ENCODE results near the gene MGMT.

The MGMT gene

GRCh38 chr10:129777687-129778086 lies 310.6 kb downstream of the MGMT start:
- TF ChIP-seq CTCF (IDR thresholded peaks at IDR 0.05; ENCODE audit: low read depth, low read length, missing control alignments) = no peak
- no peak for DNase-seq (ENCODE audit: extremely low read depth, low read depth)
- no peak overlapping the region for H3K4me3 ChIP-seq (replicated peaks; ENCODE audit: low read depth, low read length)

GRCh38 chr10:129778571-129778970 lies 311.5 kb downstream of the MGMT start:
- no peak overlapping the region for H3K4me3 ChIP-seq (replicated peaks; ENCODE audit: low read depth, low read length)
- no peak for TF ChIP-seq CTCF (IDR thresholded peaks at IDR 0.05; ENCODE audit: low read depth, low read length, missing control alignments)
- no peak for DNase-seq (ENCODE audit: extremely low read depth, low read depth)

GRCh38 chr10:129779126-129780111 lies 312.4 kb downstream of the MGMT start:
- no peak for DNase-seq (ENCODE audit: extremely low read depth, low read depth)
- no peak overlapping the region for H3K4me3 ChIP-seq (replicated peaks; ENCODE audit: low read depth, low read length)
- no peak for TF ChIP-seq CTCF (IDR thresholded peaks at IDR 0.05; ENCODE audit: low read depth, low read length, missing control alignments)

GRCh38 chr10:129780198-129780597 lies 313.2 kb downstream of the MGMT start:
- TF ChIP-seq CTCF (IDR thresholded peaks at IDR 0.05; ENCODE audit: low read depth, low read length, missing control alignments) = no peak
- H3K4me3 ChIP-seq (replicated peaks; ENCODE audit: low read depth, low read length) = no peak overlapping the region
- no peak for DNase-seq (ENCODE audit: extremely low read depth, low read depth)

GRCh38 chr10:129780901-129781795 lies 314.1 kb downstream of the MGMT start:
- TF ChIP-seq CTCF (IDR thresholded peaks at IDR 0.05; ENCODE audit: low read depth, low read length, missing control alignments) = no peak
- no peak for DNase-seq (ENCODE audit: extremely low read depth, low read depth)

GRCh38 chr10:129784291-129784690 lies 317.2 kb downstream of the MGMT start:
- H3K4me3 ChIP-seq (replicated peaks; ENCODE audit: low read depth, low read length) = no peak overlapping the region
- no peak for DNase-seq (ENCODE audit: extremely low read depth, low read depth)
- no peak for TF ChIP-seq CTCF (IDR thresholded peaks at IDR 0.05; ENCODE audit: low read depth, low read length, missing control alignments)

More at GRCh38 chr10:129780901-129781795, 314.1 kb downstream of the MGMT start:
- no peak overlapping the region for H3K4me3 ChIP-seq (replicated peaks; ENCODE audit: low read depth, low read length)

Measured in HFF-Myc (cell line).